ENCODE measurements around the gene TBC1D5.
"Not testable (repeated sequence)": the region's sequence is repeated elsewhere in the genome, so short reads cannot be mapped to it uniquely, and the experiment has no call there.

The TBC1D5 gene

GRCh38 chr3:17581421-17582080 is 160.9 kb downstream of the TBC1D5 start:
- no peak for DNase-seq

GRCh38 chr3:17580901-17581300 is 161.5 kb downstream of the TBC1D5 start:
- DNase-seq = no peak

GRCh38 chr3:17579289-17580031 is 163.0 kb downstream of the TBC1D5 start:
- no peak for DNase-seq

GRCh38 chr3:17577796-17578520 is 164.5 kb downstream of the TBC1D5 start:
- no peak for DNase-seq

GRCh38 chr3:17573396-17573795 is 169.0 kb downstream of the TBC1D5 start:
- DNase-seq = no peak

GRCh38 chr3:17571686-17572085 is 170.7 kb downstream of the TBC1D5 start:
- no peak for DNase-seq

- DNase-seq = no peak
Observed at GRCh38 chr3:17562845-17563244, 179.6 kb downstream of the TBC1D5 start.

GRCh38 chr3:17558565-17558964 is 183.9 kb downstream of the TBC1D5 start:
- DNase-seq = no peak

GRCh38 chr3:17557749-17558463 is 184.5 kb downstream of the TBC1D5 start:
- DNase-seq = no peak

GRCh38 chr3:17555525-17555924 is 186.9 kb downstream of the TBC1D5 start:
- no peak for DNase-seq

- no peak for DNase-seq
Observed at GRCh38 chr3:17554078-17554477, 188.4 kb downstream of the TBC1D5 start.

GRCh38 chr3:17553080-17553479 is 189.4 kb downstream of the TBC1D5 start:
- DNase-seq = no peak

- DNase-seq = no peak
Observed at GRCh38 chr3:17552351-17552750, 190.1 kb downstream of the TBC1D5 start.

- no peak for DNase-seq
Observed at GRCh38 chr3:17551895-17552294, 190.5 kb downstream of the TBC1D5 start.

- no peak for DNase-seq
Observed at GRCh38 chr3:17551333-17551732, 191.1 kb downstream of the TBC1D5 start.

- no peak for DNase-seq
Observed at GRCh38 chr3:17550624-17551023, 191.8 kb downstream of the TBC1D5 start.

- DNase-seq = no peak
Observed at GRCh38 chr3:17546500-17547255, 195.8 kb downstream of the TBC1D5 start.

GRCh38 chr3:17544632-17545031 is 197.8 kb downstream of the TBC1D5 start:
- no peak for DNase-seq

GRCh38 chr3:17542591-17542990 is 199.8 kb downstream of the TBC1D5 start:
- no peak for DNase-seq

- DNase-seq = no peak
Observed at GRCh38 chr3:17539436-17539835, 203.0 kb downstream of the TBC1D5 start.

GRCh38 chr3:17535274-17535673 is 207.2 kb downstream of the TBC1D5 start:
- DNase-seq = no peak

- not testable (repeated sequence) for DNase-seq
Observed at GRCh38 chr3:17532446-17532845, 210.0 kb downstream of the TBC1D5 start.

Data from NCI-H187 (cell line).